IMR-90 (cell line): ENCODE data around the gene NUTM1. TPM values are rescaled to one million over a fixed set of nuclear protein-coding genes. Genes with fewer than 3 reads are reported as not detected.

ENCODE experiments used
- BHLHE40 ChIP-seq: fragments of 150-350 bp; IDR thresholded peaks from 2 replicates; pipeline ENCODE4 v1.6.1; 2016; ENCODE audit warnings: mild to moderate bottlenecking, low read depth, low read length
- MAZ ChIP-seq: IDR thresholded peaks from 2 replicates; pipeline ENCODE4 v1.6.1; 2012; ENCODE audit warnings: low read depth, mild to moderate bottlenecking, low read length, improper control_type of control experiment, moderate library complexity, borderline replicate concordance
- RAD21 ChIP-seq: IDR thresholded peaks from 2 replicates; pipeline ENCODE4 v1.6.1; 2012; ENCODE audit warnings: low read length, improper control_type of control experiment
- RCOR1 ChIP-seq: IDR thresholded peaks from 2 replicates; pipeline ENCODE4 v1.6.1; 2012; ENCODE audit warnings: mild to moderate bottlenecking, low read length, improper control_type of control experiment; ENCODE audit not compliant: insufficient replicate concordance
- RFX5 ChIP-seq: IDR thresholded peaks from 2 replicates; pipeline ENCODE4 v1.8.0; 2012; ENCODE audit warnings: low read depth, mild to moderate bottlenecking, low read length, moderate library complexity
- SMC3 ChIP-seq: fragments of 150-350 bp; IDR thresholded peaks from 2 replicates; pipeline ENCODE4 v1.6.1; 2016; ENCODE audit warnings: low read depth, mild to moderate bottlenecking, antibody characterized with exemption, low read length, moderate library complexity
- polyA plus RNA-seq, 3 experiments: library from polyadenylated mRNA; depleted of rRNA; stranded (reverse); fragments of >200 nt; gene quantifications; 2 replicates each; pipeline ENCODE4 v1.2.3, GENCODE V29; 2012; ENCODE audit warnings: low replicate concordance in 1 of 3
- total RNA-seq: library from RNA; depleted of rRNA; stranded (reverse); fragments of >200 nt; gene quantifications from 2 replicates; pipeline ENCODE4 v1.2.3, GENCODE V29; 2012
- TF ChIP-seq, protein P1 (sequence below): conservative IDR thresholded peaks from 2 replicates; pipeline ENCODE4 v1.5.1; 2012; ENCODE audit warnings: mild to moderate bottlenecking, low read depth, low read length, improper control_type of control experiment
- TF ChIP-seq, protein P2 (sequence below): fragments of 150-350 bp; IDR thresholded peaks from 2 replicates; pipeline ENCODE4 v1.6.1; 2016; ENCODE audit warnings: low read depth, mild to moderate bottlenecking, low read length, moderate library complexity, borderline replicate concordance

NUTM1 gene
- total and polyA plus RNA-seq, 2 of the 4 experiments (the other 2 are of a cell fraction): not detected

DNA sequence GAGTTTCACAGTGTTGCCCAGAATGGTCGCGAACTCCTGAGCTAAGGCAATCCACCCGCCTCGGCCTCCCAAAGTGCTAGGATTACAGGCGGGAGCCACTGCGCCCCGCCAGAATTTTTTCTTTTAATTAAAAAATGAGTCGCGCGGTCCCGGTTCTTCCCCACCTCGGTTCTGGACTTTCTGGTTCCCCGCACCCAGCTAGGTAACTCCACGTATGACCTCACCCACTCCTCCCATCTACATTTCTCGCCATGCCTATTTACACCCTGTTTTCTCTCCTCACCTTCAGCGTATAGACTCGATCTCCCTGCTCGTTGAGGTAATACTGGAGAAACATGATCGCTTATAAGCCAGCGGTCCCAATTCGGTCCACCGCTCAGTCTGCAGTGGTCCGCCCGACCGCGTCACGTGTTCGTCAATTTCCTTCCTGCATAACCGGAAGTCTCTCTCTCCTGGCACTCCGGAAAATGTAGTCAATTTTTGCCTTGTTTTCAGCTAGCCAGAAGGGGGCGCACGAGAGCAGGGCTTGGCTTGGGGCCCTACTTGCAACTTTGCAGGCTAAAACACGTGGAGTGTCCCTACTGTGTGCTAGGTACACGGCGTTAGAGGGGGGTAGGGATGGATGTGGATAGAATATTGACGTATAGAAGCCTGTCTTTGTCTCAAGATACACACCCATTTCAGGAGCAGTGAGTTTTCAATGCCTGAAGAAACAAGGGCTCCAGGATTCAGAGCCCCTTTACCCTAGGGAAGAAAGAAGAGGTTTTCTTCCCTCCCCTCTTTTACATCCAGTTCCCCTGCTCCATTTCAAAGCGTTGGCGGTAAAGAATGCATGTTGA lies at the start of gene NUTM1, which contains the start of gene NOP10 (continued):
- TF ChIP-seq, protein P1, sequence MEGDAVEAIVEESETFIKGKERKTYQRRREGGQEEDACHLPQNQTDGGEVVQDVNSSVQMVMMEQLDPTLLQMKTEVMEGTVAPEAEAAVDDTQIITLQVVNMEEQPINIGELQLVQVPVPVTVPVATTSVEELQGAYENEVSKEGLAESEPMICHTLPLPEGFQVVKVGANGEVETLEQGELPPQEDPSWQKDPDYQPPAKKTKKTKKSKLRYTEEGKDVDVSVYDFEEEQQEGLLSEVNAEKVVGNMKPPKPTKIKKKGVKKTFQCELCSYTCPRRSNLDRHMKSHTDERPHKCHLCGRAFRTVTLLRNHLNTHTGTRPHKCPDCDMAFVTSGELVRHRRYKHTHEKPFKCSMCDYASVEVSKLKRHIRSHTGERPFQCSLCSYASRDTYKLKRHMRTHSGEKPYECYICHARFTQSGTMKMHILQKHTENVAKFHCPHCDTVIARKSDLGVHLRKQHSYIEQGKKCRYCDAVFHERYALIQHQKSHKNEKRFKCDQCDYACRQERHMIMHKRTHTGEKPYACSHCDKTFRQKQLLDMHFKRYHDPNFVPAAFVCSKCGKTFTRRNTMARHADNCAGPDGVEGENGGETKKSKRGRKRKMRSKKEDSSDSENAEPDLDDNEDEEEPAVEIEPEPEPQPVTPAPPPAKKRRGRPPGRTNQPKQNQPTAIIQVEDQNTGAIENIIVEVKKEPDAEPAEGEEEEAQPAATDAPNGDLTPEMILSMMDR: peak; percentile 96
- peak; percentile 38; the same call in 1 of the 2 replicates for TF ChIP-seq MAZ
- TF ChIP-seq SMC3: peak; percentile 78
- peak; percentile 75 for TF ChIP-seq BHLHE40
- TF ChIP-seq RCOR1: no peak
- TF ChIP-seq, protein P2, sequence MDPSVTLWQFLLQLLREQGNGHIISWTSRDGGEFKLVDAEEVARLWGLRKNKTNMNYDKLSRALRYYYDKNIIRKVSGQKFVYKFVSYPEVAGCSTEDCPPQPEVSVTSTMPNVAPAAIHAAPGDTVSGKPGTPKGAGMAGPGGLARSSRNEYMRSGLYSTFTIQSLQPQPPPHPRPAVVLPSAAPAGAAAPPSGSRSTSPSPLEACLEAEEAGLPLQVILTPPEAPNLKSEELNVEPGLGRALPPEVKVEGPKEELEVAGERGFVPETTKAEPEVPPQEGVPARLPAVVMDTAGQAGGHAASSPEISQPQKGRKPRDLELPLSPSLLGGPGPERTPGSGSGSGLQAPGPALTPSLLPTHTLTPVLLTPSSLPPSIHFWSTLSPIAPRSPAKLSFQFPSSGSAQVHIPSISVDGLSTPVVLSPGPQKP: no peak
- TF ChIP-seq RFX5: no peak
- peak; percentile 69 for TF ChIP-seq RAD21
